Germinal center (tissue), 1 donor: ENCODE results near the gene F2RL2.

Source experiments
- DNase-seq: peaks from one replicate; pipeline ENCODE4 v3.0.0; 2012; ENCODE audit warnings: mixed read lengths, low spot score

Gene F2RL2

DNA sequence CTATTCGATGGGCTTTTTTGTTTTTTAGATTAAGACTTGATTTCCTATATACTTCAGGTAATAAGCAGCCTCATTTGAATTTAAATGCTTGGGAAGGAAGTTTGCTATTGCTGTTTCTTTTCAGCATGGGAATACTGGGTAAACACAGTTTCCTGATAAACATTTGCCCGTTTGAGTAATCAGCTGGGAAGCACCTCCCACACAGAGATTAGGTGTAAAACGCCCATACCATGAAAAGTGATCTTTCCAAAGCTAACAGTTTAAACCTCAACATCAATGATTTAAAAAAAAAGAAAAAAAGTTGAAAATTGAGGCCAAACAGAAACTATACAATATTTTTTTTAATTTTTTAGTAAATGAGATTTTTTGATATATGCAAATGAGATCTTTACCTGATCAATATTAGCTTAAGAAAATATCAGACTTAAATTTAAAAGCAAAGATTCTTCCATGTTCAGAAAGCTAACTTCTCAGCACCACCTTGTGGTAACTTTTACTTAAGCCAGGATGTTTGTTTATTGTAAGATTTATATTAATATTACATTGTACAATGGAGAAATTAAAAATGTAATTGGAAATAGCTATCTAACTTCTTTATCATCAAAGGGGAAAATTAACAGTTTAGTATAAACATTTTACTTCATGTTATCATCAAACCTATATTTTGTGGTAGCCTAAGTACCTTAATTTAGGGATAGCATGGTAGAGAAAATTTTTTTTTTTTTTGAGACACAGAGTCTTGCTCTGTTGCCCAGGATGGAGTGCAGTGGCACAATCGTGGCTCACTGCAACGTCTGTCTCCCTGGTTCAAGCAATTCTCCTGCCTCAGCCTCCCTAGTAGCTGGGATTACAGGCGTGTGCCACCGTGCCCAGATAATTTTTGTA lies 39.8 kb downstream of the F2RL2 start:
- DNase-seq = no peak

DNA sequence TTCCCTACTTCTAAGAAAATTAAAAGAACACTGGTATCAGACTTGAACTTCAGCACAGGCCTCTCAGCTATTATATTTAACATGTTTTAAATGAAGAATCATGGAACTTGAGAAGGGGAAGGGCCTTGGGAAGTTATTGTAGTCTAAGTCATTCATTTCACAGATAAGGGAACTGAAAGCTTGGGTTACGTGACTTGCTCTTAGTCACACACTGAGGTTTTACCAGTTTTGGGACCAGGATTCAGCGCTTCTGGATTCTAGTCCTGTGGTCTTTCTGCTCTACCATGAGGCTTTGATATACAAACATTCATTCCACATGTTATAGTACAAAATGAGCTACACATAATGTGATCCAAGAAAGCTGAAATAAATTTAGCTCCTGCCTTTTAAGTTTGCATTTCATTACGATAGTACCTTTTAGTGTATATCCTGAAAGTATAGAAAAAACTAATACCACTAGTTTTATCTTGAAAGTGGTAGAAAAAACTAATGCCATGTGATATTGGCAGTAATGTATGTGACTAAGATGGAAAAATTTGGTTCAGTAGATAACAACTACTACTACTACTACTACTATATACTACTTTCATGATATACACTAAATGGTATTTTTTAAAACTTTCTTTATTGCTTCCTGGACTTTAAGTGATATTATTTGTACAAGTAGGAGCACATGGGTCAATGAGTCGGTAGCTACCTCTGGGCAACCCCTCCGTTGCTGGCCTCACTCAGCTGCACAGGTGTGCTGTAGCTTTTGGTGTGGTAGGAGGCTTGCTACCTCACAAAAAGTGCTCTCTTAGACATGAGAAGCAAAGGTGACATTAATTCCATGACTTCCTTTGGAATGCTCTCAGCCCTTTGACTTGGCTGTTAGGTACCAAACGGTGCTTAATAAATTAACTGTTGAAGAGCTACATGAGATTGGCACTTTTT lies 40.7 kb downstream of the F2RL2 start:
- no peak for DNase-seq

DNA sequence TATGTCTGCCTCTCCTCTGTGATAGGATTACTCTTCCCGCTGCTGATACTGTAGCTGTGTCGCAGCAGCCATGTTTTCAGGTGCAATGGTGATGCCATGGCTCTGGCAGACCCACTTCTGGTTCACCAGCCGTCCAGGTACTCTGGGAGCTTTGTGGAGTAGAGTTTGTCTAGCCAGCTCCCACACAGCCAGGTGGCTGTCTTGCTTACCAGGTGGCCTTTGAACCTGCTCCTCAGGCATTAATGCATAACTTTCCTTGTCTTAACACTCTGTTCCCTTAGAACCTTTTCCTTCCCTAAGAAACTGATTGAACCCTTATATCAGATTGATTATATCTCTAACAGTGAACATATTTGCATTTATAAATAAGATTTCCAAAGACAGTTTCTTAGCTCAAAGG lies 42.2 kb downstream of the F2RL2 start:
- no peak for DNase-seq

DNA sequence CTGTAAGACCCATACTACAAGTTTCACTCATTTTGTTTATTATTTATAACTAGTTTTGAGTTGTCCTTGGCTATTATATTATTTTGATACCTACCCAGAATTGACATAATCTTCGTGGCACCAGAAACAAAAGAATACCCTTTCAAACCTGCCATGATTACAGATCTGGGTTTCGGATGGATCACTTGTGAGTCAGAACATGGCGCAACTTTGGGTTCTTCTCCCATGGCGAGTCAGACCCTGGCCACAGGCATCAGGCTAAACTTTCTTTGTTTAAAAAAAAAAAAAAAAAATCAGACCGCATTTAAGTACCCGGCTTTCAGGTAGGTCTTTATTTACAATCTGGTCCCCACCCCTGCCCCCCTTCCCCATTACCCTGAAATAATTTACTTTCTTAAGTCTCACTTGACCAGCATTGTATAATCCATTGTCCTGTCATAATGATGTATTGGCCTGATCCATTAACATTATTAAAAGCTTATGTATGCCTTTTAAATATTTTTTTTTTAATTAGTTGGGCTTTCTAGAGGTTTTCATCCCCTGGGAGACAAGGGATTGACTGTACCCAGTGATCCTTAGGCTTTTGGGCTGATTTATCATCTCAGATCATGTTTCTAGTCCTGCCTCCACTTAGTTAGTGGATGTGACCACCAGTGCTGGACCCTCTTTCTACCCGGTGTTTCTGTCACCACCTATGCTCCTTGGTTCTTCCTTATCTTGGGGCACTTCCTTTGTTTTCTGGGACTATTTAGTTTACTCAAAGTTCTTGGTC lies 43.9 kb downstream of the F2RL2 start:
- no peak for DNase-seq

DNA sequence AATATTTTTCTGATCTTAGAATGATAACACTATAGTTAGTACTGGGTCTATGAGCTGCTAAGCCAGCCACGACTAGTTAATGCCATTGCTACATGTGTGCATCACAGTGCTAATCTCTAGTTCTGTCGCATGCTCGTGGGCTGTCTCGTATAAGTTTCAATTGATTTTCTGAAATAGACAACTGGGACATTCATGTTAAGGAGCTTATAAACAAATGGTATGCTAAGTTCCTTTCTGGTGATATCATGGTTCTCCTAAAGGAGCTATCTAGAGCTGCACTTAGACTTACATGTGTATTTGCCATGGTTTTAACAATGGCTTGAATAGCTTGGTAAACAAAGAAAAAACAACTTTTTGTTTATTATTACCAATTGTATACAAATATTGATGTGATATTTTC lies 46.2 kb downstream of the F2RL2 start:
- DNase-seq = no peak

DNA sequence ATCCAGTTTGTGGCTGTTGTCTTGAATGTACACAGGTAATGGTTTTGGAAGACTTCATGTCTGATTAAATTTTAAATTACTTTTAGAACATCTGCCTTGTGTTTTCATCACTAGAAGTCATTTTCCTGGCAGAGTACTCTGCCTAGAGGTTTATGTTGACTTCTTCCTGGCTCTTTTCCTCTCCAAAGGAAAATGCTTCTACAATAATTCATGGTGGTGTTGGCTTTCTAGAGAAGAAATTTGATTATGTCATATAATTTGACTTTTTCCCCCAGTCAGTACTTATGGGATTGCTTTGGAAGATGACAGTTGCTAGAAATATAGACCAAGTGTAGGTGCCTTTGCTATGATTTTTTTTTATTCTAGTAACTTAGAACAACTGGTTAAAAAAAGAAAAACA lies 46.8 kb downstream of the F2RL2 start:
- DNase-seq = no peak

DNA sequence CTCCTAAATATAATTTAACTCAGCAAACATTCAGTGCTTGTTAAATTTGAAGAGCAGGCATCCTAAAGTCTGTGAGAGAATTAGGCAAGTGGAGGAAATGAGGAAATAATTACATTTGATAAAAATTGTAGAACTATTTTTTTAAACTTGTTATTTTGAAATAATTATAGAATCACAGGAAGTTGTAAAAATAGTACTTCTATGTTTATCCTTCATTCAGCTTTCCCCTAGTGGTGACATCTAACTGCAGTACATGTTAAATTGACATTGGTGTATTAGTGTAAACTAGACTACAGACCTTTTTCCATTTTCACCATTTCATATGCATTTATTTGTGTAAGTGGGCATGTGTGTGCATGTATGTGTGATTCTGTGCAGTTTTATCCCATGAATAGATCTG lies 51.6 kb downstream of the F2RL2 start:
- no peak for DNase-seq

DNA sequence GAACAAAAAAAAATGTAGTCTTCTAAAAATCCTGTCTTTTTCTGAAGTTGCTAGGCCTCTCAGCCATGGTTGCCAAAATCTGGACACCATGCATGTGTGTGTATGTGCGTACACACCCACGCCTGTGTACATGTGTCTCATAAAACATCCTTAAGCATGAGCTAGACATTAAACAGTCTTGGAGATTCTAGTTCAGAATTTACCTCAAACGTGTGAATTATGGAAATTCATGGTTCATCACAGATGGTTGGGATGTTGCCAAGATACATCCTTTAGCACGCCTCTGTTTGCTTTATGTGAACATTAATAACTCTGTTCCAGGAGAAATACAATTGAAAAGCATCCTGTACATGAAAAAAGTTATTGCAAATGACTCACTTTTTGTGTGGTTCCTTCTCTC lies 53.0 kb downstream of the F2RL2 start:
- DNase-seq = no peak
